ENCODE measurements around the gene MBD4. TPM values are rescaled to one million over a fixed set of nuclear protein-coding genes. Genes with fewer than 3 reads are reported as not detected.

Gene MBD4
- total and polyA plus RNA-seq, 11 donors = 10.8 to 42.3 (median 20.6) TPM

GRCh38 chr3:129432671-129433070 lies 7.1 kb downstream of the MBD4 start:
- Histone ChIP-seq H3K9me3 (no peaks in the 10 kb centered on the region), H3K27ac (no peak overlapping the region), H3K4me1 (peaks cover 0 to 49% (median 18%) of the 10 kb centered on the region in 12 donors), H3K36me3 (peaks cover 0 to 84% (median 74%) of the 10 kb centered on the region in 9 donors), H3K4me3 (no peak overlapping the region), H3K27me3 (no peaks in the 10 kb centered on the region)
- DNase-seq (no peak), ATAC-seq (no peak)
- TF ChIP-seq POLR2A (IDR thresholded peaks at IDR 0.05) (no peak), CTCF (IDR thresholded peaks at IDR 0.05) (no peak)
- intact Hi-C loops (cut with DNase I) = no loop called here

- TF ChIP-seq CTCF (IDR thresholded peaks at IDR 0.05) (no peak), POLR2A (IDR thresholded peaks at IDR 0.05) (no peak)
- Histone ChIP-seq H3K4me3 (no peak overlapping the region), H3K27me3 (no peaks in the 10 kb centered on the region), H3K36me3 (peaks cover 0 to 78% (median 68%) of the 10 kb centered on the region in 9 donors), H3K27ac (no peak overlapping the region), H3K4me1 (peaks cover 0 to 51% (median 20%) of the 10 kb centered on the region in 12 donors), H3K9me3 (no peaks in the 10 kb centered on the region)
- 88 to 92% (median 91%) methylated on average over 7 of the region's 7 CpGs for WGBS, 4 donors
- ATAC-seq (no peak), DNase-seq (no peak)
- intact Hi-C loops (cut with DNase I) = no loop called here
Observed at GRCh38 chr3:129432036-129432435, 7.7 kb downstream of the MBD4 start.

- peaks cover 0 to 27% (median 12%) of the 10 kb centered on the region in 12 donors for H3K4me1 ChIP-seq
- no peak overlapping the region for H3K4me3 ChIP-seq
- no peaks in the 10 kb centered on the region for H3K27me3 ChIP-seq
- TF ChIP-seq POLR2A (IDR thresholded peaks at IDR 0.05) (no peak), CTCF (IDR thresholded peaks at IDR 0.05) (no peak)
- H3K36me3 ChIP-seq = peaks cover 0 to 54% (median 45%) of the 10 kb centered on the region in 9 donors
- intact Hi-C loops (cut with DNase I) = no loop called here
- H3K9me3 ChIP-seq = no peaks in the 10 kb centered on the region
- peak overlapping the region in 1 of 12 donors; percentile 60 for H3K27ac ChIP-seq
- 83 to 91% (median 87%) methylated on average over 4 of the region's 4 CpGs for WGBS, 4 donors
- no peak for DNase-seq
- no peak for ATAC-seq
Observed at GRCh38 chr3:129429602-129430001, 10.1 kb downstream of the MBD4 start.

GRCh38 chr3:129429080-129429451 lies 10.7 kb downstream of the MBD4 start:
- WGBS, 4 donors = 79 to 82% (median 82%) methylated on average over 3 of the region's 3 CpGs
- Histone ChIP-seq H3K4me1 (peaks cover 0 to 22% (median 11%) of the 10 kb centered on the region in 12 donors), H3K9me3 (no peaks in the 10 kb centered on the region), H3K27ac (peak overlapping the region in 9 of 12 donors; percentile 8 to 69 (median 51)), H3K36me3 (peaks cover 0 to 48% (median 40%) of the 10 kb centered on the region in 9 donors), H3K27me3 (no peaks in the 10 kb centered on the region), H3K4me3 (peak overlapping the region in 8 of 12 donors; percentile 51 to 63 (median 58))
- intact Hi-C loops (cut with DNase I) = no loop called here
- DNase-seq (no peak), ATAC-seq (no peak)
- TF ChIP-seq CTCF (IDR thresholded peaks at IDR 0.05) = no peak
- no peak for TF ChIP-seq POLR2A (IDR thresholded peaks at IDR 0.05)
